IMR-90 (cell line): ENCODE measurements around the gene ADRA2C. TPM values are rescaled to one million over a fixed set of nuclear protein-coding genes. Genes with fewer than 3 reads are reported as not detected.

Experiments used
- ATAC-seq: fragments of 200-7000 bp; cut with Tn5 transposase; 2 replicates; pipeline ENCODE4 v1.9.1; 2020; ENCODE audit warnings: low read depth, mild to moderate bottlenecking, moderate library complexity
- BruUV-seq: library from RNA; stranded (reverse); fragments of 400-500 nt; replicated peaks from 2 replicates; lab custom pipeline; 2021; lab: Mats Ljungman, UMichigan
- CTCF ChIA-PET: fragments of 300-600 bp; formaldehyde crosslinking; extraction: SDS; loops from one replicate; lab custom pipeline; 2021; ENCODE audit warnings: antibody characterized with exemption; lab: Yijun Ruan, JAX
- POLR2A ChIA-PET: fragments of 300-600 bp; sonication (Branson Sonifier 250); formaldehyde crosslinking; loops from one replicate; lab custom pipeline; 2022; ENCODE audit warnings: antibody characterized with exemption; ENCODE audit not compliant: unreplicated experiment; lab: Charles Lee
- DNase-seq: peaks from one replicate; pipeline ENCODE4 v3.0.0; 2013
- H2AFZ ChIP-seq: replicated peaks from 2 replicates; pipeline ENCODE3; 2013; ENCODE audit warnings: low read length, mild to moderate bottlenecking; ENCODE audit not compliant: poor library complexity
- H2AK5ac ChIP-seq: 2 replicates; pipeline ENCODE4 v1.6.1; 2013; ENCODE audit warnings: low read depth, low read length, inconsistent platforms
- H2AK9ac ChIP-seq: replicated peaks from 2 replicates; pipeline ENCODE3; 2013; ENCODE audit warnings: mild to moderate bottlenecking, low read depth, low read length, moderate library complexity; ENCODE audit not compliant: poor library complexity
- H2BK120ac ChIP-seq: 2 replicates; pipeline ENCODE4 v1.6.1; 2013; ENCODE audit warnings: low read depth, low read length, inconsistent platforms
- H2BK15ac ChIP-seq: 3 replicates; pipeline ENCODE4 v1.6.1; 2013; ENCODE audit warnings: low read depth, low read length, inconsistent platforms
- H2BK20ac ChIP-seq: 2 replicates; pipeline ENCODE4 v1.6.1; 2013; ENCODE audit warnings: low read depth, mild to moderate bottlenecking, inconsistent platforms, low read length, moderate library complexity
- H2BK5ac ChIP-seq: 2 replicates; pipeline ENCODE4 v1.6.1; 2013; ENCODE audit warnings: mild to moderate bottlenecking, low read depth, low read length, inconsistent platforms; ENCODE audit not compliant: poor library complexity, severe bottlenecking
- H3K14ac ChIP-seq: replicated peaks from 2 replicates; pipeline ENCODE4 v1.6.1; 2013; ENCODE audit warnings: low read depth, low read length, inconsistent platforms
- H3K18ac ChIP-seq: 2 replicates; pipeline ENCODE4 v1.6.1; 2013; ENCODE audit warnings: low read depth, low read length, control low read depth
- H3K23ac ChIP-seq: 2 replicates; pipeline ENCODE4 v1.6.1; 2013; ENCODE audit warnings: low read depth, low read length, inconsistent platforms
- H3K27ac ChIP-seq: 2 replicates; pipeline ENCODE4 v1.5.1; 2013; ENCODE audit warnings: mild to moderate bottlenecking, control low read depth, low read length; ENCODE audit not compliant: insufficient read depth
- H3K27me3 ChIP-seq: 2 replicates; pipeline ENCODE4 v1.6.1; 2013; ENCODE audit warnings: low read length; ENCODE audit not compliant: control insufficient read depth, insufficient read depth
- H3K36me3 ChIP-seq: 2 replicates; pipeline ENCODE4 v1.6.1; 2013; ENCODE audit warnings: low read length, mixed read lengths; ENCODE audit not compliant: control insufficient read depth, insufficient read depth
- H3K4ac ChIP-seq: 2 replicates; pipeline ENCODE4 v1.6.1; 2013; ENCODE audit warnings: low read depth, low read length, inconsistent platforms
- H3K4me1 ChIP-seq: 2 replicates; pipeline ENCODE4 v1.6.1; 2013; ENCODE audit warnings: low read length, mixed read lengths; ENCODE audit not compliant: control insufficient read depth, insufficient read depth
- H3K4me2 ChIP-seq: 2 replicates; pipeline ENCODE4 v1.6.1; 2013; ENCODE audit warnings: low read depth, mild to moderate bottlenecking, control low read depth, low read length, moderate library complexity
- H3K4me3 ChIP-seq: 2 replicates; pipeline ENCODE4 v1.5.1; 2013; ENCODE audit warnings: low read depth, mild to moderate bottlenecking, control low read depth, low read length, moderate library complexity; ENCODE audit not compliant: insufficient read depth
- H3K56ac ChIP-seq: 2 replicates; pipeline ENCODE4 v1.6.1; 2013; ENCODE audit warnings: low read length, inconsistent platforms; ENCODE audit not compliant: insufficient read depth; ENCODE audit errors: extremely low read depth
- H3K79me1 ChIP-seq, 2 experiments: 2 replicates each; pipeline ENCODE4 v1.6.1; 2013; ENCODE audit warnings: low read length in 2 of 2, inconsistent platforms in 1 of 2, low read depth in 1 of 2
- H3K9ac ChIP-seq: 2 replicates; pipeline ENCODE4 v1.6.1; 2013; ENCODE audit warnings: low read depth, low read length, control low read depth
- H3K9me1 ChIP-seq: 2 replicates; pipeline ENCODE4 v1.6.1; 2013; ENCODE audit warnings: low read length, inconsistent platforms; ENCODE audit not compliant: insufficient read depth
- H3K9me3 ChIP-seq: 2 replicates; pipeline ENCODE4 v1.6.1; 2013; ENCODE audit warnings: low read length; ENCODE audit not compliant: control insufficient read depth, insufficient read depth
- H4K20me1 ChIP-seq: 2 replicates; pipeline ENCODE4 v1.6.1; 2013; ENCODE audit warnings: low read length, inconsistent platforms; ENCODE audit not compliant: insufficient read depth
- H4K5ac ChIP-seq: 2 replicates; pipeline ENCODE4 v1.6.1; 2013; ENCODE audit warnings: mild to moderate bottlenecking, low read depth, low read length, control low read depth
- H4K8ac ChIP-seq, 2 experiments: 2 replicates each; pipeline ENCODE4 v1.6.1; 2013; ENCODE audit warnings: low read depth in 2 of 2, low read length in 2 of 2, control low read depth in 1 of 2, inconsistent platforms in 1 of 2
- H4K91ac ChIP-seq: 2 replicates; pipeline ENCODE4 v1.6.1; 2013; ENCODE audit warnings: low read depth, low read length, inconsistent platforms; ENCODE audit not compliant: insufficient read depth
- ELK1 ChIP-seq: fragments of 150-350 bp; IDR thresholded peaks from 2 replicates; pipeline ENCODE4 v1.6.1; 2016; ENCODE audit warnings: low read depth, mild to moderate bottlenecking, low read length, moderate library complexity, borderline replicate concordance
- WGBS, 2 experiments: methylation state at CpG; one replicate each; pipeline versions ENCODE4 v1.1.5 to v1.1.7; 2013; ENCODE audit warnings: missing lambda C conversion rate in 2 of 2; ENCODE audit not compliant: insufficient read length in 1 of 2; ENCODE audit errors: extremely low coverage in 2 of 2; 5-methylcytosine and 5-hydroxymethylcytosine counted together
- dilution Hi-C: fragments of 300-500 bp; cut with HindIII; formaldehyde crosslinking; loops from one replicate; pipeline ENCODE4 v1.14.3; 2018; ENCODE audit warnings: low sequenced_read_pairs; ENCODE audit not compliant: unreplicated experiment
- in situ Hi-C: fragments of 300-500 bp; cut with MboI; formaldehyde crosslinking; loops from 3 replicates; pipeline ENCODE4 v1.14.3; 2019; ENCODE audit warnings: low sequenced_read_pairs, inconsistent platforms, mixed read lengths
- intact Hi-C: fragments of 100-400 bp; cut with micrococcal nuclease; formaldehyde crosslinking; loops from 2 replicates; pipeline ENCODE4 v1.10.0; 2022
- polyA plus RNA-seq, 3 experiments: library from polyadenylated mRNA; depleted of rRNA; stranded (reverse); fragments of >200 nt; gene quantifications; 2 replicates each; pipeline ENCODE4 v1.2.3, GENCODE V29; 2012; ENCODE audit warnings: low replicate concordance in 1 of 3
- total RNA-seq: library from RNA; depleted of rRNA; stranded (reverse); fragments of >200 nt; gene quantifications from 2 replicates; pipeline ENCODE4 v1.2.3, GENCODE V29; 2012

ADRA2C gene
- total and polyA plus RNA-seq, 2 of the 4 experiments (the other 2 are of a cell fraction), result under 0.01 to 0.14 TPM

GRCh38 chr4:3807311-3807710 lies 41.1 kb downstream of the ADRA2C start:
- H3K27me3 ChIP-seq, result peaks cover 23% of the 10 kb centered on the region
- ChIA-PET CTCF (no interaction called here), POLR2A (no interaction called here)
- H3K23ac ChIP-seq, result no peak overlapping the region
- H3K4me1 ChIP-seq, result no peaks in the 10 kb centered on the region
- no peak overlapping the region for H3K14ac ChIP-seq
- H3K56ac ChIP-seq, result no peak overlapping the region
- in situ Hi-C loops (no loop called here), intact Hi-C loops (no loop called here), dilution Hi-C loops (no loop called here)
- no peak overlapping the region for H3K4me2 ChIP-seq
- no TSS peak for BruUV-seq
- ATAC-seq (no peak), DNase-seq (no peak)
- H3K4ac ChIP-seq, result no peak overlapping the region
- no peak overlapping the region for H2BK120ac ChIP-seq
- no peak overlapping the region for H4K8ac ChIP-seq
- H2BK20ac ChIP-seq, result no peak overlapping the region
- H2AK9ac ChIP-seq, result no peak overlapping the region
- H3K27ac ChIP-seq, result no peak overlapping the region
- H3K9me1 ChIP-seq, result no peaks in the 10 kb centered on the region
- no peak overlapping the region for H3K4me3 ChIP-seq
- no peaks in the 10 kb centered on the region for H4K20me1 ChIP-seq
- no peak overlapping the region for H4K91ac ChIP-seq
- H3K9ac ChIP-seq, result no peak overlapping the region
- H3K9me3 ChIP-seq, result no peaks in the 10 kb centered on the region
- no peak overlapping the region for H2AFZ ChIP-seq
- no peak overlapping the region for H2BK5ac ChIP-seq
- H4K5ac ChIP-seq, result no peak overlapping the region
- no peaks in the 10 kb centered on the region for H3K79me1 ChIP-seq
- H3K18ac ChIP-seq, result no peak overlapping the region
- H3K36me3 ChIP-seq, result no peaks in the 10 kb centered on the region
- TF ChIP-seq ELK1, result no peak
- H2AK5ac ChIP-seq, result no peak overlapping the region
- WGBS, 2 experiments, result no CpG with 5 or more reads among the region's 6 CpGs
- H2BK15ac ChIP-seq, result no peak overlapping the region
